Hematopoietic multipotent progenitor cell (in vitro differentiated cells): ENCODE data around the gene XRN2. TPM values are rescaled to one million over a fixed set of nuclear protein-coding genes. Genes with fewer than 3 reads are reported as not detected.

ENCODE experiments used
- DNase-seq, 3 donors: peaks; one replicate each; pipeline ENCODE4 v3.0.0-alpha.2; 2011 to 2015; ENCODE audit warnings: low read depth in 2 of 3, low spot score in 2 of 3
- total RNA-seq: library from RNA; depleted of rRNA; stranded (reverse); fragments of >200 nt; gene quantifications from one replicate; pipeline ENCODE4 v1.2.3, GENCODE V29; 2012

Gene XRN2, protein sequence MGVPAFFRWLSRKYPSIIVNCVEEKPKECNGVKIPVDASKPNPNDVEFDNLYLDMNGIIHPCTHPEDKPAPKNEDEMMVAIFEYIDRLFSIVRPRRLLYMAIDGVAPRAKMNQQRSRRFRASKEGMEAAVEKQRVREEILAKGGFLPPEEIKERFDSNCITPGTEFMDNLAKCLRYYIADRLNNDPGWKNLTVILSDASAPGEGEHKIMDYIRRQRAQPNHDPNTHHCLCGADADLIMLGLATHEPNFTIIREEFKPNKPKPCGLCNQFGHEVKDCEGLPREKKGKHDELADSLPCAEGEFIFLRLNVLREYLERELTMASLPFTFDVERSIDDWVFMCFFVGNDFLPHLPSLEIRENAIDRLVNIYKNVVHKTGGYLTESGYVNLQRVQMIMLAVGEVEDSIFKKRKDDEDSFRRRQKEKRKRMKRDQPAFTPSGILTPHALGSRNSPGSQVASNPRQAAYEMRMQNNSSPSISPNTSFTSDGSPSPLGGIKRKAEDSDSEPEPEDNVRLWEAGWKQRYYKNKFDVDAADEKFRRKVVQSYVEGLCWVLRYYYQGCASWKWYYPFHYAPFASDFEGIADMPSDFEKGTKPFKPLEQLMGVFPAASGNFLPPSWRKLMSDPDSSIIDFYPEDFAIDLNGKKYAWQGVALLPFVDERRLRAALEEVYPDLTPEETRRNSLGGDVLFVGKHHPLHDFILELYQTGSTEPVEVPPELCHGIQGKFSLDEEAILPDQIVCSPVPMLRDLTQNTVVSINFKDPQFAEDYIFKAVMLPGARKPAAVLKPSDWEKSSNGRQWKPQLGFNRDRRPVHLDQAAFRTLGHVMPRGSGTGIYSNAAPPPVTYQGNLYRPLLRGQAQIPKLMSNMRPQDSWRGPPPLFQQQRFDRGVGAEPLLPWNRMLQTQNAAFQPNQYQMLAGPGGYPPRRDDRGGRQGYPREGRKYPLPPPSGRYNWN
- 46.6 TPM for total RNA-seq

DNA sequence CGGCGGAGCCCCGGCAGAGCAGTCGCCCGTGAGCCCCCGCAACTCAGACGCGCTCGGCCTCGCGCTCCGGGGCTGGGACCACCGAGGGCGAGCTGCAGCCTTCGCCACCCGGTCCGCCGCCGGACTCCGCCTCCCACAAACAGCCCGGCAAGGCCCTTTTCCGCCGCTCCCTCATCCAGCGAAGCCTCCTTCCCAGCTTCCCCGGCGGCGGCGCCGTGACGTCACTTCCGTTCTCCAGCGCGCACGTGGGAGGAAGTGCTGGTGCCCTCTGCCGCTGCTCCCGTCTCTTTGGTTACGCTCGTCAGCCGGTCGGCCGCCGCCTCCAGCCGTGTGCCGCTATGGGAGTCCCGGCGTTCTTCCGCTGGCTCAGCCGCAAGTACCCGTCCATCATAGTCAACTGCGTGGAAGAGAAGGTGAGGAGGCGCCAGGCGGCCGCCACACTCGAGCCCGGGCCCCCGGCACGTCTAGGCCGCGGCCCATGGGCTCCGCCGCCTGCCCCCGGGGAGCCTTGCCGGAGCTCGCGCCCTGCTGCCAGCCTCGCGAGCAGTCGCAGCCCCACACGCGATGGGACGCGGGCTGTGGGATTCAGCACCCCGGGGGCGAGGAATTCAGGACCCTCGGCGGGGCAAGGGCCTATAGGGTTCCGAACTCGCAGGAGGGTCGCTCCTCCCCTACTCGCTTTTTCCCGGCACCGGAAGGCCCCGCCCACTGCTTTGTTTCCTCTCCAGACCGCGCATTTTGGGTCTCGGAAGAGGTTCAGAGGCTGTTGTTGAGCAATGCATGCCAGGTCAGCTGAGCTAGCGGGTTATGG, at the start of gene XRN2:
Gene XRN2 (plus strand): TSS at position 271 of the 811 bp plus-strand sequence. CDS start 68 bp downstream, at position 339.
- peak; percentile 92 to 96 (median 95) for DNase-seq

DNA sequence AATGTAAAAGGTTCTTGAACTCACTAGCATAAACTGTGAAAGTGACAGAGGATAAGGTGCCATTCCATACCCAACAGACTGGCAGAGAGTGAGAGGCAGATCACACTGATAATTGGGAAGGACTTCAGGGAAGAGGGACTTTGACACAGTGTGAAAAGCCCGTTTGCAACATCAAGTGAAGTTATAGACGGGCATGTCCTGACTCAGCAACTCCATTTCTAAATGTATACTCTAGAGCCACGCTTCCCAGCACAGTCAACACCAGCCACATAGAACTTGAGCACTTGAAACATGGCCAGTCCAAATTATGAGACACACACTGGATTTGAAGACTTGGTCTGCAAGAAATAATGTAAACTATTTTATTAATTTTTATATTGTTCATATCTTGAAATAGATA, 45.9 kb upstream of the XRN2 start:
- DNase-seq, result no peak

DNA sequence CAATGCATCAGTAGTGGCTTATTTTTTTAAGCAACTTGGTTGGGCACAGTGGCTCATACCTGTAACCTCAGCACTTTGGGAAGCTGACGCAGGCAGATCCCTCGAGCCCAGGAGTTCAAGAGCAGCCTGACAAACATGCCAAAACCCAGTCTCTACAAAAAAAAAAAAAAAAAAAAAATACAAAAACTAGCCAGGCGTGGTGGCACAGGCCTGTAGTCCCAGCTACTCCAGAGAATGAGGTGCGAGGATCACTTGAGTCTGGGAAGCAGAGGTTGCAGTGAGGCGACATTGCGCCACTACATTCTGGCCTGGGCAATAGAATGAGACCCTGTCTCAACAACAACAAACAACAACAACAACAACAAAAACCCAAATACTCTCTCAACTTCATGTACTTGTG, 44.7 kb upstream of the XRN2 start:
- no peak for DNase-seq

DNA sequence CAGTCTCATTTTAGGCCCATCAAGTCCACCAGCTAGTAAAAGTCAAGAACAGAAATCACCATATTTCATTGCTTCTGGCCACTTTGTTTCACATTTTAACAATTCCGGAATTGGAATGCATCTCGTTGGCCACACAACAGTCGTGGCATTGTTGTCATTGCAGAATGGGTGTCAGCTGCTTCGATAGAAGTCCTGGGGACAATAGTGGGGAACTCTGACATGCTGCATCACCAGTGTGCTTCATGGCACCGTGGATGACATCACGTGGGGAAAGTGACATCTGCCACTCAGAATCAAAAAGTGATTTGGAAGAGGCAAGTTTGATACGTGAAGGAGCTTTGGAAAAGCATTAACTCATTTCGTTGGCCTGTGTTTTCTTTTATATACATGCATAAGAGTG, 43.8 kb upstream of the XRN2 start:
- DNase-seq, result no peak

DNA sequence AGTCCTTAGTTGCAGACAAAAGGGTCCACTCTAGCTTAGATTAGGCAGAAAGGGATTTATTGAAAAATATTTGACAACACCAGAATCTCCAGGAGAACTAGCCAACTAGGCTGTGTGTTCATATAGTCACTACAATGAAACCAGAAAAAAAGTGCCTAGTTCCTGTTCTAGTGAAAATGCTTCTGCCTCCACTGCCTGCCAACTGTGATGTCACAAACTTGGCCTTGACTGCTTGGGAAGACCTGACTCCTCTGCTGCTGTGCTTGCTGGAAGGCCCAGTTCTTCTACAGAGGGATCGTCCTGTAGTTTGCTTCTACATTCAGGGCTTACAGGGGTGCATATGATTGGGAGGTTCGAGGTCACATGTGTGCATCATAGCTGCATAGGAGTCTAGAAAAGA, 40.3 kb upstream of the XRN2 start:
- DNase-seq, result peak in 1 of 3 donors; percentile 3

DNA sequence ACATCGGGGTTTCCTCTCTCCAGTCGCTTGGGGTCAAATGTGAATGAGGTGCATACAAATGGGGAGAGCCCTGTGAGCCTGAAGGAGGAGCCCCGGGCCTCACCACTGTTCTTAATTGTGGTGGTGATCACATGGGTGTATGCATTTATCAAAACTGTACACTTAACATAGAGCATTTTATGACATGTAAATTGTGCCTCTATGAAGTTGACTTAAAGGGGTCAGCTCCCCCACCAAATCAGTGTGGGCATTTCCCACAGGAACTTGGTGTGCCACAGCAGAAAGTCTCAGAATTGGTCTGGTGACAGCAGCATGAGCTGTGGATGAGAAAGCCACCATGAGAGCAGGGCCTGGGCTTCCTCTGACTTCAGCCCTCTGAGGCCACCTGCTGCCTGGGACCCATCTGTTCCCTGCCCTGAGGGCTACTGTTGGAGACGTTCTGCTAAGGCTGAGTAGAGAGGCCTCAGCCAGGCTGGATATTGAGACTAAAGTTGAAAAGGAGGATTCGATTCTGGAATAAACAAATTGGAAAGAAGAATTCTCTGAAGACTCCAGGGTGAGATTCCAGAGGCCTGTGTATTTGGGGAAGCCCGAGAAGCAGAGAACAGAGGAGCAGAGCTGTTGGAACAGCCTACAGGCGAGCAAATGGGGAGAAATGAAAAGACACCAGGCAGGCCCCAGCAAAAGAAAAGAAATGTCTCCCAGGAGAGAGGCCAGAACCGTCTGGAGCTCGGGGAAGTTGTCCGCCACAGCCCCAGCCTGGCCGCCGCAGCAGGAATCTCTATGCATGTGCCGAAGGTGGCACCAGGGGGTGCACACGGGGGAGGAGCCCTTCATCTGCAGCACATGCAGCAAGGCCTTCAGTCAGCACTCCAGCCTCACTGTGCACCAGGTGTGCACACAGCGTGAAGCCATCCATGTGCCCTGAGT, 37.6 kb upstream of the XRN2 start:
- DNase-seq, result no peak

DNA sequence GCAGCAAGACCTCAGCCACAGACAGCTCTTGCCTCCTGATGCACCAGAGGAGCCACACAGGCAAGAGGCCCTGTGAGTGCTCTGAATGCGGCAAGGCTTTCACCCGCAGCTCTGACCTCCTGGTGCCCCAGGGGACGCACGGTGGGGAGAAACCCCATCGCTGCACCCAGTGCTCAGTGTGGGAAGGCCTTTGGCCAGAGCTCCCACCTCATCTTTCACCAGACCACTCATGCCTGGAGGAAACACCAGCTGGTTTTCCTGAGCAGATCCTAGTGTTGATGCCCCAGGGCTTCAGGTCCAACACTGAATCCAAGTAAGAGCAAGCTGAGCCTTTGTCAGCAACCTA, 37.0 kb upstream of the XRN2 start:
- no peak for DNase-seq

DNA sequence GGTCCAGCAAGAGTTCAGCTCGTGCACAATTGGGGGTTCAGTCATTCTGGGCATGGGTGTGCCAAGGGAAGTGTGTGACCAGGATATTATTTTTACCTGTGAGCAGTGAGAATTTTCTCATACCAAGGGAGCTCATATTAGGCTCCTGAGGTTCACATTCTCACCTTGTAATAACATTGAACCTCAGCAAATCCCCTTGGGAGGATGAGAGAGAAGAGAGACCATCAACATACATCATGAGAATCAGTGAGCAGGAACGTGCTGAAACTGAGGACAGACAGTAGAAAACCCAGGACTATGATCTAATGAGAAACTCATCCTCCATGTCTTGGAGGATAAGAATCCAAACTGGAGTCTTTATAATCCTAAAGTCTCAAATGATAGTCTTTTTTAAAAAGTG, 33.4 kb upstream of the XRN2 start:
- DNase-seq, result no peak

DNA sequence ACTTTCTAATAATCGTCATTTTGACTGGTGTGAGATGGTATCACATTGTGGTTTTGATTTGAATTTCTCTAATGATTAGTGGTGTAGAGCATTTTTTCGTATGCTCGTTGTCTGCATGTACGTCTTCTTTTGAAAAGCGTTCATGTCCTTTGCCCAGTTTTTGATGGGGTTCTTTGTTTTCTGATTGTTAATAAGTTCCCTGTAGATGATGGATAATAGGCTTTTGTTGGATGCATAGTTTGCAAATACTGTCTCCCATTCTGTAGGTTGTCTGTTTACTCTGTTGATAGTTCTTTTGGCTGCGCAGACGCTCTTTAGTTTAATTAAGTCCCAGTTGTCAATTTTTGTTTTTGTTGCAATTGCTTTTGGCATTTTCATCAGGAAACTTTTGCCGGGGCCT, 32.3 kb upstream of the XRN2 start:
- DNase-seq, result no peak

DNA sequence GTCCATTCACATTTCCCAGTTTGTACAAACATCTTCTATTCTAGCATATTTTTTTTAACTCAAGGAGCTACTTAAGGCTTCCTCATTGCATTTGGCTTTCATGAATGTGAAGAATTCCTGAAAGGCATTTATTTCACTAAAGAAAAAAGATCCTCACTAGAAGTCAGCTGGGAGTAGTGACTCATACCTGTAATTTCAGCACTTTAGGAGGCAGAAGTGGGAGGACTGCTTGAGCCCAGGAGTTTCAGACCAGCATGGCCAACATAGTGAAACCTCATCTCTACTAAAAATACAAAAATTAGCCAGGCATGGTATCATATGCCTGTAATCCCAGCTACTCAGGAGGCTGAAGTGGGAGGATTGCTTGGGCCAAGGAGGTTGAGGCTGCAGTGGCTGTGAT, 30.9 kb upstream of the XRN2 start:
- DNase-seq, result no peak

DNA sequence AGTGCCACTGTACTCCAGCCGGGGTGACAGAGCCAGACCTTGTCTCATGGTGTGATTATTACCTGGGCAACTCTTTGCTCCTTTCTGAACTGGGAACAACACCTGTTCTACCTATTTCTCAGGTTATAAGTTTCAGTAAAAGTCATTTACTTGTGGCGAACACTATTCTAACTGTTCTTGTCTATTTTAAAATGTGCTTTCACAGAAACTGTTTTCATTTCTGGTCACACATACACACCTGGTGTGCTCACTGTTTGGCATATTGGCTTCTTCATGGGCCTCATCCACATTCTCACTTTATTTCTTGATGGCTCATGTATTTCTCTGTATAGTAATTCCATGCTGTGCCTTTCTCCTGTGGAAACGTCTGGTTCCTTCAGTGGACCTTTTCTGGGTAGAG, 30.5 kb upstream of the XRN2 start:
- no peak for DNase-seq

DNA sequence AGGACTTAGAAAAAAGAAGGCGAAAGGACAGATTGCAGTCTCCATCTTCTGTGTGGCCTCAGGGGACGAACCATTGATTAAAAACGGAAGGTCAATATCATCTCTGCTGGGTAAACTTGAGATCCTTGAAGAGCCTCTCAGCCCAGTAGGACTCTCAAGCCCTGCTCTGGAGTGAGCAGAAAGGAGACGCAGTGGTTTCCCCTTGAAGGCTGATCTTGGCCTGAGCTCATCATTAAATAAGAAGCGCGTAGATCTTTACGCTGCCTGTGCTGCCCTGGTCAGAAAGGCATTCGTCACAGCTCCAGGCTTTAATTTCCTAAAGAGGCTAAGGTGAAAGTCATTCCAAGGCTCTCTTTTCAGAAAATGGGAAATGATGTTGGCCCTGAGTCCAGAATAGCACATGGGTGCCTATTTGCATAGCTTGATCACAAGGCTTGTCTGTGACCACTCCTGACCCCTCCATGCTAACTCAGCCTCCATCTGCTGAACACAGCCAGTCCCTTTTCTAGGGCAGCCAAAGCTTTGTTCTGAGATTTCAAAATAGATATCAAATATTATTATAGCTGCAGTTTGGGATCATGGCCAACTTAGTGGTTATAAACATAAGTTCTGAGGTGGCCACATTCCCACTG, 29.3 kb upstream of the XRN2 start:
- no peak for DNase-seq

DNA sequence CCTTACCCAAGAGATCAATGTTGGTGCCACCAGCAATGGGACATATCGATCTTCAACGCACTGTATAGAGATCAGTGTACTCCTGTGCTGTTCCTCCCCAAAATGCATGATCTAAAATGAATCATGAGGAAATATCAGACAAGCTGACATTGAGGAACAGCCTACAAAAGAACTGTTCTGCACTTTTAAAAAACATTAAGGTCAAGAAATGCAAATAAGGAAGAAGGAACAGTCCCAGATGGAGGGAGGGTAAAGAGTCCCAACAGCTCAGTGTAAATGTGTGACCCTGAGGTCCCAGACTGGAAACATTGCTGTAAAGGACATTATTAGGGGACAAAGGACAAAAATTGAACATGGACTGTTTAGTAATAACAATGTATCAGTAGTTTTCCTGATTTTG, 24.3 kb upstream of the XRN2 start:
- no peak for DNase-seq

DNA sequence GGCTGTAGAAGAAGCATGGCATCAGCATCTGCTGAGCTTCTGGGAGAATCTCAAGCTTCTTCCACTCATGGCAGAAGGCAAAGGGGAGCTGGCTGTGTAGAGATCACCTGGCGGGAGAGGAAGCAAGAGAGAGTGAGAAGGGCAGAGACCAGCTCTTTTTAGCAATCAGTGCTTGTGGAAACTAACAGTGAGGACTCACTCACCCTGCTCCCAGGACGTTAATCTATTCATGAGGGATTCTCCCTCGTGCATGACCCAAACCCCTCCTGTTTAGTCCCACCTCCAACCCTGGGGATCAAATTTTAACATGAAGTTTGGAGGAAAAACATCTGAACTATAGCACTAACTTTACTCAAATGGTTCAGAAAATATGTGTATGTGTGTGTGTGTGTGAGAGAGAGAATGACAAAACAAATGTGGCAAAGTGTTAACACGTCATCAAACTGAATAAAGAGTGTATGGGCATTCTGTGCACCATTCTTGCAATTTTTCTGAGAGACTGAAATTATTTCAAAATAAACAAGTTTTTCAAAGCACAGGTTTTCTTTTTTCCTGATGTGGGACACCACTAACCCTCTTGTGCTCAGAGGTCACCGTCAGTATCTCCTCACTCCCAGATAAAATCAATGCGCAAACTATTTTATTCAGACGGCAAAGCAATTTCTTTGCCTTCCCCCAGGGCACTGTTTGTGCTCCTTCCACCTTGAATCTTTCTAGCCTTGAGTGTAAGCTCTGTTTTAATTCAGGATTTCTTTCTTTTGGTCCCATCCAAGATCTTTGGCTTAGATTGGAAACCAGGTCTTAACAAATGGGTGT, 23.2 kb upstream of the XRN2 start:
- no peak for DNase-seq

DNA sequence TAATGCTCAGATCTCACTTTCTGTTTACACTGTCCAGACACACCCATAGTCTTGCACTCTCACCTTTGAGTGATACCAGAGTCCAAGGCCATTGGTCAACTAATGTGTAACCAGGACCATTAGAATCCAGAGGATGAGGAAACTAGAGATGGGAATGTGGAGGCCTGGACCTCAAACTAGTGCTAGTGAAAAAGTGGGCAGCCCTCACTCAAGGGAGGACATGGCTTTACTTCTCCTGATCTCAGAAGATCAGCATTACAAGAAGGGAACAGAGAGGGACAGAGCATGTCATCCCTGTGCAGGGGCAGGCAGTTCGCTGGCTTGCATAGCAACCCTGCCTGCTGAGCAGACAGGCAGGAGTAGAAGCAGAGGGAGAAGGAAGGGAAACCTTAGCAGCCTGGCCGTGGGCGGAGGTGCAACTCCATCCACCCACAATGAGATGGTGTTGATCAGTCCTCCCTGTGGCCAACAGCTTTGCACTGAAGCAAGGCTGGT, 22.6 kb upstream of the XRN2 start:
- DNase-seq, result no peak

DNA sequence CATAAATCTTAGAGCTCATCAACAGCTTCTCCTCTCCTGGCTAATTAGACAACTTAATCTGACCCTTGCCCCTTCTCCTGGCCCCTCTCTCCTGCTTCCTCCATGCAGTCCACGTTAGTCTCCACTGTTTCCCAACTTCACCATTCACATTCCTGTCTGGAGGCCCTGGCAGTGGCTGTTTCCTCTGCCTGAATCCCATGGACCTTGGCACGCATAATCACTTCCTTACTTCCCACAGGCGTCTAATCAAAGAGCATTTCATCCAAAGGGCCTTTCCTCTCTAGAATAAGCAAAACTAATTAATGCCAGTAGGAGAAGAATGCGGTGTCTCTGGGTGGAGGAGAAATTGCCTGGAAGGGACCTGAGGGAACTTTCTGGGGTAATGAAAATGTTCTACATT, 16.4 kb upstream of the XRN2 start:
- DNase-seq, result no peak

DNA sequence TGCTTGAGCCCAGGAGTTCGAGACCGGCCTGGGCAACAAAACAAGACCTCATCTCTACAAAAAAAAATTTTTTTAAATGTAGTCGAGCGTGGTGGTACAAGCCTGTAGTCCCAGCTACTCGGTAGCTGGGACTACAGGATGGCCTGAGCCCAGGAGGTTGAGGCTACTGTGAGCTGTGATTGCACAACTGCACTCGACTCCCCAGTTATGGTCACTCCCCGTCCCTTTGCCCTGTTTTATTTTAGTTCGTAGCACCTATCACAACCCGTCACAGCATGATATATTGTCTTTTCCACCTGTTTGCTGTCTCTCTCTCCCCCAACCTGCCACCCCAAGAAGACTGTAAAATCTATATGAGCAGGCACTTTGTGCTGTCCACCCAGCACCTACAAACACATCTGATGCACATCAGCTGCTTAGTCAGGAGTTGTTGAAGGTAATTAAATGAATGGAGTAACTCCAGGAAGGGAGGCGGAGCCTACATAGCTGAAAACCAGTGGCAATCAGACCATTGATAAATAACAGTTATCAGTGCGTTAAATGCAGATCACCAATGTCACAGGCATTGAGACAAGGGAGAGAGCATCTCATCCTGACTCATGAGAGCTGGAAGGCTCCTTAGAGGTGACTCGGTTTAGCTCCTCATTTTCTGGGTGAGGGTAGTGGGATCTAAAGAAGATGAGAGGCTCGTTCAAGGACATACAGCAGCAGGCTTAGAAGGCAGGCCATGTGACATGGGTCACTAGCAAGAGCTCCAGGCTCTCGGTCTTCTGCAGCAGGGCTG, 14.4 kb upstream of the XRN2 start:
- no peak for DNase-seq

DNA sequence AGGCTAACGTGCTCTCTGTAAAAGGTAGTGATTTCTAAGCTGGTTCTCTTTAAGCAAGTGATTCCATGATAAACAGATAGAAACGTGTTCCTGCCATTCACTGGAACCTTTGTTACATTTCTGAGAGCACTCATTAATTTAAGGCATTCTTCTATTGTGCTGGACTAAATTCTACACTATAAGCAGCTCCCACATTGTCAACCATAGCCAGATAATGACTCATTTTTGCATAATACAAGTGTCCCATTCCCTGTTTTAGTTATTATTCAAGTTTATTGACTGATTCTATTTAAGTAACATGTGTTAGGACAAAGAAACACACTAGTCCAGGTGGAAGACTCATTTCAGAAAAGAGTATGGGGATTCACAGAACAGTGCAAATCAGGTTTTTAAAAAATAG, 13.5 kb upstream of the XRN2 start:
- DNase-seq, result no peak
